NCI-H2081 (cell line): ENCODE data around the gene MYORG.

Source experiments
- DNase-seq, 2 experiments: peaks; one replicate each; lab custom pipeline; 2025; lab: John Stamatoyannopoulos, UW

MYORG gene

DNA sequence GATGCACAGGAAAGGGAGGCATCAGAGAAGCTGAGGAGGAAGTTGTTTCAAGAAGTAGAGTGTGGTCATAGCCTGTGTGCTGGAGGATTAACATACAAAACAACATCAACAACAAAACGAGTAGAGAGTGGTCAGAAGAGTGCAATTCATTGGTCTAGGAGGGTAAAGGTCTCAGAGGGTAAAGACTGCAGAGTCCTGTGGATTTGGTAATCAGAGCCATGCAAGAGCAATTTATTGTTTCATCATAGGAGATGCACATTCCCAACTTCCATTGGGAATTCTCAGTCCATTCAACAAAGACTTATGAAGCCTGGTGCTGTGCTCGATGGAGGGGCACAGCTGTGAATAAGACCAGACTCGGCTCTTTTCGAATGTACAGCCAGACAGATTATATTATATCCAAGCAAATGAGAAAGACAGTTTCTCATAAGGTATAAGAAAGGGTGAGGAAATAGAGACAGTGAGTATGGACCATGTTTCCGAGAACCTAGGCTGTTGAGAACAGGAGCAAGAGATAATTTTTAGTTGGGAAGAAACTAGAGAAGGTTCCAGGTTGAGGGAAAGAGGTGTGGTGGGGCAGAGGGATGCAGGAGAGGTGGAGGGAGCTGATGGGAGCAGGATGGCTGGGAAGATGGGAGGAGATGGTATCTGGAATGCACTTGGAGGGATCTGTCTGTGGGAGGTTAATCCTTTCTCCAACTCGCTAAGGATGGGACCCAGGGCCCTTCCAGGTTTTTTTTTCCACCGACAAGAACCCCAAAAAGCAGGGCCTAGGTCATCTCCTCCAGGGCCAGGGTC lies 7.9 kb upstream of the MYORG start:
- no peak for DNase-seq

DNA sequence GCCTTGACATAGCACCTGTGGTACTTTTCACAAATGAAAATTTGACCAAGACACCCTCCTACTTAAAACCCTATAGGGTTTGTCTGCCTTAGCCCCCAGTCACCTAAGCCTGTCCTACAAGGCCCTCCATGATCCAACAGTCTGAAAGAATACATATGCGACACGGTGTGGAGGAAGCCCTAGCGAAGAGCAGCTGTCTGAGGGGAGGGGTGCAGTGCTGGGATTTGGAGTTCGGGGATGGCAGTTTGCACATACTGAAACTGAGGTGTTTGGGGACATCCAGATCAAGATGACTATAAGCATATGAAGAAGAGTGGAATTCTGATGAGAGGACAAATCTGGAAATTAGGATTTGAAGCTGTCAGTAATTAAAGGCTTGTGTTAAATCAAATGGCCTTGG lies 7.2 kb upstream of the MYORG start:
- no peak for DNase-seq

DNA sequence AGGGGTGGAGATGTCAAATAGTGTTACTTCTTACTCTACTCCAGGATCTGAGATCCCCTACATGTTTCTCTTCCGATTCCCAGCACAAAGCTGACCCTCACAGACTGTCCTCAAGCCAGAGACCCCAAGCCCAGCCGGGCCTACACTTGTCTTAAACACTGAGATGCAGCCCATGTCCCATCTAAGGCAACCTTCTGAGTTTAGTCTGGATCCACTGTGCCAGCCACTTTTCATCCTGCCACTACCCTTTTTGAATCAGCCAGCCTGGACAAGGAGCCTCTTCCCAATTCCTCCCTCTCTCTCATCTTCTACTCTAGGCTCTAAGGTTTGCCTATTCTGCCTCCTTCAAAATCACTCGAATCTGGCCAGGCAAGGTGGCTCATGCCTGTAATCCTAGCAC lies 6.2 kb upstream of the MYORG start:
- no peak for DNase-seq

DNA sequence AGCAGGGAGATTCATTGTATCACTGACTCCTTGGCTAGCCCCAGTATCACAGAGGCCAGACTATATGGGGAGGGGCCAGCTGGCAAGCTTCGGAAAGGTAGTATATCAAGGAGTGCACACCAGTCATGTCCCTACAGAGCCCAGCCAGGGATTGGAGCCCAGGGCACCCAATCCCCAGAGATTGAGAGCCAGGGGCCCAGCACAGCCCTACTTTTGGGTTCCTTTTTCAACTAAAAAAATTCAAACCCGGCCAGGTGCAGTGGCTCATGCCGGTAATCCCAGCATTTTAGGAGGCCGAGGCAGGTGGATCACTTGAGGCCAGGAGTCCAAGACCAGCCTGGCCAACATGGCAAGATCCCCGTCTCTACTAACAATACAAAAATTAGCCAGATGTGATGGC lies 5.4 kb upstream of the MYORG start:
- DNase-seq: no peak

DNA sequence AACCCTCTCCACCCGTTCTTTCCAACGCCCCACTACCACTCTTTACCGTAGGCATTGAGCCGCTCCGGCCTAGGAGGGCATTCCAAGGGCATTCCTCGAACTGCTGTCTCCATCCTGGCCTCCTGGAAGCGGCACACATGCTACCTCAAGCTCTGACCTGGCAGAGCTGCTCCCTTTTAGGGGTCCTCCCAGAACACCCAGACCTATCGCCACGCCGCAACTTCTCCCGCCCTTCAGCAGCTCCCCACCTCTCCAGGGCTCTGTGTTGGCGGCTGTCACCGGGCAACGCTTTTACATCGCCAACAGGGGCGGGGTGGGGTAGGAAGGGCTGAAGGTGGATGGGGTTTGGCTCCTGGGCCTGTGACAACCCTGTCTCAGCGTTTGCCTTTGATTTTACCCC lies 4.6 kb upstream of the MYORG start:
- no peak for DNase-seq

DNA sequence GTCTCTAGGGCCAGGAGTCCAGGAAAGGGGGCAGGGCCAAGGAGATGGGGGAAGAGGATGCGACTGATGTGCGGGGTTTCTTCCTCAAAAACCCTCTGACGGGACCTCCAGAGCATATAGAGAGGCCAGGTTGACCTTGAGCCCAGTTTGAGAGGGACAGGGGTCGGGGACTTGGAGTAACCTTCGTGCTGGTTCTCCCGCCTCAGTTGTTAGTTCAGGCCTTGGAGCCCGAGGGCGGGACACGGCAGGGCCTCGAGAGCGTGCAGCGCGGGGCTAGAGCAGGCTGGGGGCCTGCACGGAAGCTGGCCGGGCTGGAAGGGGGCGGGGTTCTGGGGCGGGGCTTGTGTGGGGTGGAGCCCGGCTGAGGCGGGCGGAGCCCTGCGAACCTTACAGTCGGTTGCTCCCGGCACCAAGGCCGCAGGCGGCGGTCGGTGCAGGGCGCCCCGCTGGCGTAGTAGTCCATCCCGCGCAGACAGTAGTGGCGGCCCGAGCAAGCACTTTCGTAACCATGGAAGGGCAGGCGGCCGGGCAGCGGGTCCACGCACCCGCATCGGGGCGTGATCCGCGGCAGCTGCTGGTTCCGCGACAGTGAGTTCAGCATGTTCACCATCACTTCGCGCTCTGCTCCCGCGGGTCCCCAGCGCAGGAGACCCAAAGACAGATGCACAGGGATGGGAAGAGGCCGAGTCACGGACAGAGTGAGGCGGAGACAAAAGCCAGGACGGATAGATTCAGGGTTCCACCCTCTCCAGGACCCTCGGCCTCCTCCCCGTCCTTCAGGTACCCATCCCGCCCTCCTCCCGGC lies 4.0 kb upstream of the MYORG start:
- peak; percentile 38 to 49 for DNase-seq

DNA sequence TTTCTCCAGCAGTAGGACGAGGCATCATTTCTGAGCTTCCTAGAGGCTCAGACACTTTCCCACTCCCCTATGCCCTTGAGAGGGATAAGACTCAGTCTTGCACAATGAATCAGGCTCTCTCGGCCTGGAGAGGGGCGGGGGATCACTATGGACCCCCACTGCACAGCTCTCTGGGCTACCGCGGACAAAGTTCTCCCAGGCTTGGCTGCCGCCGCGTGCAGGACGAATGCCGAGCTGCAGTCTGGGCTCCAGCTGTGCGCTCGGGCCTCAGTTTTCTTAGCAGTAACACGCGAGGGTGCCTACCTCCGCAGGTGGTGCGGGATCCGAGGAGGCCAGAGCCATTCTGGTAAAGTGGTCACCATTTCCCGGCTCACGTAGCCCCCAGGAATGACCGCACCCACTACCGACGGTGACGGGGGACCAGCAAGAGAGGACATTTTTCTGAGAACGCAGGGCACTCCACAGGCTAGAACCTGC lies 3.4 kb upstream of the MYORG start:
- DNase-seq: no peak

DNA sequence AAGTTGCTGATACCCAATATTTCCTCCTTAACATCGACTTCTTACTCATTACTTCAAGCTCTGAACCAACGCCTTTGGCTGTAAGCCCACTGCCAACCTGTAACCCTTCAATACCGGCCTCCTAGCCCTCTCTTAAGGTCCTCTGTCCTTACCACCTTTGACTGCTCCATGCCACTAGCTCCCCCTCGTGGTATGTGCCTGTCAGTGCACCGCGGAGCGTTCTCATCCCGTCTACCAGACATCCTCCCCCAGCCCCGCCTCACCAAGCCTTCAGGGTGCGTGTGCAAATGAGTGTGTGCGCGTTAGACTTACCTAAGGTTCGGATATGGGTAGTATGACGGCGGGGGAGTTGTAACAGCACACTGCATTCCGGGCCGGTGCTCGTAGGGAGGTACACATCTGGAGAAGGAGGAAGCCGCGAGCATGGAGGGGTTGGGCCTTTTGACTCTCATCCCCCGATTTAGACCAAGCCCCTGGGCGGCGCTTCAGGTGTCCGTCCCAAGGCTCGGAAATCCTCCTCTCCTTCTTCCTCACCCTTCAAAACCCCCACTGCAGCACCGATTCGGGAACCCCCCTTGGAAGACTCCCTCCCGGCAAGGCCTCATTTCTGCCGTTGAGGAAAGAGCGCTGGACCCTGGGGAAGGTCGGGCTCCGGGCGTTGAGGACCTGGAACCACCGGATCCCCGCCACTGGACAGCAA lies 2.8 kb upstream of the MYORG start:
- peak; percentile 68 to 83 for DNase-seq

DNA sequence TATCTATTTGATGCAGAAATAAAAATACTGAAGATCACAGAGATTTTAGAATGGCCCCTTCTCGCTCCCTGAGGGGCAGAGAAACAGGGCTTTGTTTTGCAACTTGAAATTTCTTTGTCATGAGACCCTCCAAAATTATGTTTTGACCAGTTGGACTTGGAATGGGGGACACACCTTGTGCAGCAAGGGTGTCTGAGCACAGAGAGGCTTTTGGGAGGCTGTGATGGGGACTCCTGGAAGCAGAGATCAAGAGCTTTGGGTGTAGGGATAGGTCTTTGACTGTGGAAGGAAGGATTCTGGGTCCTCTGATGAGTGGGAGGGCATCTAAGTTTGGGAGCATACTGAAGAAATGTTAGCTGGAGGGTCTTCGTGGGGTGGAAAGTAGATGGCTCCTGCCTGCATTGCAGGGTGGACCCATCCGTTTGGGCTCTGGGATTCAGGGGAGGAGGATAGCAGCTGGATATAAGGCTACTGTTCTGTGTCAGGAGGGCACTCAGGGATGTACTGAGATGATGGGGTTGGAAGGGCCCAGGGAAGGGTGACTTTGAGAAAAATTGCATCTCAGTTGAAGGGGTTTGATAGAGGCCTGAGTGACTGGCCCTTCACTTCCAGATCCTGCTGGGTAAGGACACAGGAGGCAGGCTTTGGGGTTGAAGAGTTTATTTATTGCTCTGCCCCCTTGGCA lies 1.8 kb upstream of the MYORG start:
- DNase-seq: no peak

DNA sequence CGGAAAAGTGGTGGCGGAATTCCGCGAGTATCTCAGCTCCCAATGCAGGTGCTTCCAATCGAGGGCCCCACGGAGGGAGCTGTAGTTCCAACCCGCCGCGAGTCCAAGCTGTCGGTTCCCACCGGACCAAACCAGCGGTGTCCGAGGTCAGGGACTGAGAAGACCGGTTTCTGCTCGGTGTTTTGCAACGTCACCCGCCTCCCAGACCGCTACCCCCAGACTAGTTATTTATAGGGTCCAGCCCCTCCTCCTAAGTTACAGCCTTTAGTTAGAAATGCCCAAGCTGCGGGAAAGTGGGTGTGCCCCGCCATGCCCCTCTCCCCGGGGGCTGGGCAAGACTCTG lies 677 bp upstream of the MYORG start:
- DNase-seq: no peak

DNA sequence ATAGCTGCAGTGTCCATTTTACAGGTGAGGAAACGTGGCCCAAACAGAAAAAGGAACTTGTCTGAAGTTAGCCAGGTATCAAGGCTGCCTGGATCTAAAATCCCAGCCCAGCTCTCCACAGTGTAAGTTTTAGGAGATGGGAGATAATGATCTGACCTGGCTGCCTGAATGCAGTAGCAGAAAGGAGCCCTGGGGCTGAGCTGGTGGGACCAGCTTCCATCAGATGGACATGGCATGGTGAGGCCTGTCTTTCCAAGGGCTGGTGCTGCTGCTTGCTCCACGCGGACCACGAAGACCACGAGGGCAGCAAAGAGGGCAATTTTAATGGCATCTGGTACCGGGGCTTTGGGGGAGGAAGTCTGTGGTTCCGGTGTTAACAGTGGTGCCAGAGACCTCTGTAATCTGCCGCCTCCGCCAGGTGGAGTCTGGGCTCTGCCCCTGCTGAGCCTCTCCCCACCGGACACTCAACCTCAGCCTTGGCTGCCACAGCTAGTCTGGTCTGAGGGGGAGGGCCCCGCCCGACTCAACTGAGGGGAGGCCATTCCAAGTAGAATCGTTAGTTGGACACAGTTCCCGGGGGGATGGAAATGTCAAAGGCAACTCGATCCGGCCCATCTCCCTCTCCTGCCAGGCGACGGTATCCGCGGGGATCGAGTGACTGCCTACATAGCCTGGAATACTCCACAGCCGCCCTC lies 650 bp downstream of the MYORG start:
- DNase-seq: peak; percentile 30 to 36

DNA sequence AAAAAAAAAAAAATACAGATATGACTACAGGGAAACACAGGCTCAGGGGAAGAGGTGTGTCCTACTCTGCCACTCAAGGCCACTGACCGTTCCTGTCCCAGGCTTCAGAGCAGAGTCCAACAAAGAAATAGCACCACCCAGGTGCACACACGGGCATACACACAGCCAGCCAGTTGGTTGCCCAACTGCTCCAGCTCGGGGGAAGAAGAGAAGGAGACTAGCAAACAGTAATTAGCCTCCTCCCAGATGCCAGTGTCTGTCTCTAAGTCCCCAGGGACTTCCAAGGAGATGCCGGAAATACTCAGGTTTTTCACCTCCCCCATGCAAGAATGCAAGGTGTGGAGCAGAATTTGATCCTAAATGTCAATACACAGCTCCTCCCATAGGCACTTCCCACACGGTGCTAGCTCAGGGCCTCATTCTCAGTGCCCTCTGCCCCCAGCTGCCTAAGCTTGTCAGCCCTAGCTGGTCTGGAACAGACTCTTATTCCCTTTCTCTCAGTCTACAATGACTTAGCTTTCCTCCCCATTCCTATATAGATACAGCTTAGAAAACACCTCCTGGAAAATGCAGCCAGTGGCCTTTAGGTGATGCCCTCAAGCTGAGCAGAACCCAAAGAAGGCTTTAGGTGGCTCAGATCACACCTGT lies 1.7 kb downstream of the MYORG start:
- DNase-seq: peak in 1 of 2 experiments; percentile 26

DNA sequence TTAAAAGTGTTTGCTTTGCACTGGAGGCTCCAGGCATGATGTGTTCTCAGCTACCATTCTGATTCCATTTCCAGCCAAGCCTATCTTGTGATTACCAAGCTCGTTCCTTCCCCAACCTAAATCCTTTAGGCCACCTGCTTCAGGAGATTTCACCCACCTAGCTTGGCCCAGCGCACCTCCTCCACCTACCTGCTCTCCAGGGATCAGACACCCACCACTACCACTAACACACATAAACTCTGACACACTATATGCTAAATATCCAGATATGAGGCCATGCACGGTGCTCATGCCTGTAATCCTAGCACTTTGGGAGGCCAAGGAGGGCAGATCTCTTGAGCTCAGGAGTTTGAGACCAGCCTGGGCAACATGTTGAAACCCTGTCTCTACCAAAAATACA lies 2.4 kb downstream of the MYORG start:
- no peak for DNase-seq

DNA sequence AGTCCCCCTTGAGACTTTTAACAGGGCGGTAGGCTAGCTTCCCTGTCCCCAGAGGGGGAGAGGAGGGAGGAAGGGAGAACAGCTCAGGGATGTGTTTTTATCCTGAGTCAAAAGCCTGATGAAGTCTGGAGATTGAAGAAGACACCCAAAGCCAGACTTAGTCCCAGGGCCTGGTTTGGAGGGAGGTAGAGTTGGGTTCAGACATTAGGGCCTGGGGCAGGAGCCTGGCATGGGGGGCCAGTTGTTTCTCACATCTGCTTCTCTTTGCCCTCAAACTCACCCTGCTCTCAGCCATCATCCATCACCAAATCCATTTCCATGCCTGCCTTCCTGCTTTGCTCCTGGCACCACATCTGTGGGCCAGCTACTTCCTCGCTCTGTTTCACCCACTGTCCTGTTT lies 2.9 kb downstream of the MYORG start:
- DNase-seq: no peak

DNA sequence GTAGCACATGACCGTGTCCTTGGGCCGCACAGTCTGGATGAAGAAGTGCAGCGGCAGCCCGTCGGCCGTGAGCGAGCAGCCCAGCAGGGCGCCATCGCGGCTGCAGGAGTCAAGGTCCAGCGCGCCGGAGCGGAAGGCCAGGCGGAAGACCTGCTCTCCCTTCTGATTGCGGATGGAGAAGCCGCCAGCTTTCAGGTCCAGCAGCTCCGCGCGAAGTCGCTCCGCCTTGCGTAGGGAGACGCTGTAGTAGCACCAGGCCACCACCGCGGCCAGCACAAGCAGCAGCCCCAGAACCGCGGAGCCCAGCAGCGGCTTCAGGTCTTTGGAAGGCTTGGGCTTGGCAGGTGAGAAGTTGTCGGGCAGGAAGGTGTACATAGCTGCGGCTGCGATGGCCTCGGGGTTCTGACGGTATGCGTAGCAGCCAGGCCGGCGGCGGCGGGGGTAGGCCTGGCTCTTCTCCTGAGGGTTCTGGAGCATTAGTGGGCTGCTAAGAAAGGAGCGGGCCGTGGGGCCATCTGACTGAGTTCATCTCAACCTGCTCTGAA lies 4.2 kb downstream of the MYORG start:
- DNase-seq: no peak

DNA sequence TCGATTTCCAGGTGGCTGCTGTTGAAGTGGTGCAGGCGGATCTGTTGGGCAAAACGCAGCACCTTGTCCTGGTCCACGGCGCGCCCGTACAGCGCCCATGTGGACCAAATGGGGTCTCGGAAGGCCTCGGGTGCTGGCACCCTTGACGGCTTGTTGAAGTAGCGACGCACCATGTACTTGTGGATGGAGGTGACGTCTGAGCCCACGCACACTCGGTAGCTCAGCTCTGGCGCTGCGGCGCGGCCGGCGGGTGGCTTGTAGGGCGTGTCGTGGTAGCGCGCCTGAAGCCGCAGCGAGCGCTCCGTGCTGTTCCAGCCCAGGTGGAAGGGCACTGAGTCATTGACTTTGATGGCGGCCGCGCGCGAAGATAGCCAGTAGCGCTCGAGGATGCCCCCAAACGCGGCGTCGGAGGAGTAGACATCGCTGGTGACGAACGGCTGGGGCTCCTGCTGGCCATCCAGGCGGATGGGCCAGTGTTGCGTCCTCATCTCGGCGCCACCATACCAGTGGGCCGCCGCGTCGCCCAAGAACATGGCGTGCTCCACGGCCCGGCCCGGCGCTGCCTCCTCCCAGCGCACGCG lies 4.7 kb downstream of the MYORG start:
- no peak for DNase-seq

DNA sequence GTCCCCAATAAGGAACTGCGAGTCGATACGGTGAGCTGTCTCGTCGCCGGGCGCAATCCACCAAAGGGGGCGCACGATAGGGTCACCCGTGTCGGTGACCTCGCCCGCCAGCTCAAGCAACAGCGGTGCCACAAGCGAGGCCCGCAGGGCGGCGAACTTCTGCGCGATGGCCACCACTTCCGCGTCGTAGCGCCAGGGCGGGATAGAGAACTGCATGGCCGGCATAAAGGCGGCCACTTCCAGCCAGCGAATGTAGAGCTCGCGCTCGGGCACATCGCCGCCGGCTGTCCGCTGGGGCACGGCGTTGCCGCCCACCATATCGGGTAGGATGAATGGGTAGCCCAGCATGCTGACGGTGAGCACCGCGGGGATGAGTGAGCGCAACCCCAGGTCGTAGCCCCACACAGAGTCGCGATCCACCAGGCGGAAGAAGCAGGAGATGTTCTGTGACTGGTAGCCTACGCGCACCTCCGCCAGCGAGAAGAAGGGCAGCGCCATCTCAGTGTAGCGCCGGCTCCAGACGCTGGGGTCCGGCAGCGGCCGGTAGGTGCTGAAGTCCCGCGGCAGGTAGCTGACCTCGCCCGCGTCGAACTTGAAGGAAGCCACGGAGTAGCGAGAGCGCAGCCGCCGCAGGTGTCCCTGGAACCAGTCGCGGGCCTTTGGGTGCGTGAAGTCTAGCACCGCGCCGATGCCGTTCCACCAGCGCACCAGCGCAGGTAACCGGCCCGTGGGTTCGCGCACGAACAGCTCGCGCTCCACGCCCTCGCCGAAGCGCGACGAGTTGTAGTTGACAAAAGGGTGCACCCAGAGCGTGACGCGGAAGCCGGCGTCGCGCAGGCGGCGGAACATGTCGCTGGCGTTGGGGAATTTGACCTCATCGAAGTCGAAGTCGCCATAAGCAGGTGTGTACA lies 5.5 kb downstream of the MYORG start:
- no peak for DNase-seq

DNA sequence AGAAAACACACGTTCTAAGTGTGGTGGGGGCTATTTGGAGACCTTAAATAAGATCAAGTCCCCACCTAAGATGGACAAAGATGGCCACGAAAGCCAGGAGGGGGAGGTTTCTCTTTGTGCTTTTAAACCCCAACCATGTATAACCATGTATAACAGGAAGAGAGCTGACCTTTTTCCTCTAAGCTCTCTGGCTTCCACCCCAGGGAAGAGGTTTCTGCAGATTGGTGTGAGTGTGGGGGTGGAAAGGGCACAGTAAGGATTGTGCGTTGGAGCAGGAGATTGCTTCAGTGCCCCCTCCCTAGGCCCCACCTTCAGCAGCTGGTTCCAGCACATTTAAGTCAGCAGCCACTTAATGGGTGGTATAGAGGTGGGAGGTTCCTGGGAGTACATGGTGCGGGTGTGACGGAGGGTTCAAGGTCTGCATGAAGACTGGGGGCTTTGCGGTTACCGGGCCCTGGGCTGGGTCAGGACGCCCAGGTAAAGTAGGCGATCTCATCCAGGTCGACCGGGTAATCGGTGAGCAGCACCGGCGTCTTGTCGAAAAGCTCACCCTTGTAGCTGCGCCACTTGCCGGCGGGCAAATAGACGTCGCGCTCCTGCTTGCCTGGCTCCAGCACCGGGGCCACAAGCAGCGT lies 6.2 kb downstream of the MYORG start:
- no peak for DNase-seq

DNA sequence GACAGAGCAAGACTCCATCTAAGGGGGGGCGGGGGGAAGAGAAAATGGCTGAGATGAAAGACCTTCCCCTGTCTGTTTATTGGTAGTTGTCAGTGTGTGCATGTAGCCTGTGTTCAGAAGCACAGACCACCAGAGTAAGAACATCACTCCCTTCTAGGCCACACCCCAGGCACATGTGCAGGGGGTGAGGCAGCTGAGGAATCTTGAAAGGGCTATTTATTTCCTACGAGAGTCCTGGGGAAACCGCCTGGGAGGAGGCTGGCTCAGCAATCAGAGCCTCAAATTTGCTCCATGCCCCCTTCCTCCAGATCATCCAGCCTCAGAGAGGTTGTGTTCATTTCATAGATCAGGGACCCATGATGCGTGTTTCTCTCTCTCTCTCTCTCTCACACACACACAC lies 7.1 kb downstream of the MYORG start:
- no peak for DNase-seq
